SK-MEL-5 (cell line): ENCODE data around the gene RASL12. TPM values are rescaled to one million over a fixed set of nuclear protein-coding genes. Genes with fewer than 3 reads are reported as not detected.

Experiments
- DNase-seq: peaks from one replicate; pipeline ENCODE4 v3.0.0-alpha.2; 2016; ENCODE audit warnings: low read depth, low spot score
- in situ Hi-C: cut with HindIII; loops from 2 replicates; pipeline ENCODE4 v1.10.0; 2016; ENCODE audit warnings: low sequenced_read_pairs, high pct_unique_total_duplicates, low pct_unique_long_range_greater_than_20kb
- total RNA-seq: library from RNA; depleted of rRNA; stranded (reverse); fragments of >200 nt; shearing (Covaris generic); gene quantifications from 2 replicates; pipeline ENCODE4 v1.2.3, GENCODE V29; 2014

The RASL12 gene
- total RNA-seq, 1 experiment from 2014 or later = not detected

- in situ Hi-C loops = no loop called here
- DNase-seq = no peak
Measured at GRCh38 chr15:65062061-65062460, 5.7 kb downstream of the RASL12 start.

GRCh38 chr15:65060641-65061397, 7.0 kb downstream of the RASL12 start:
- in situ Hi-C loops = no loop called here
- no peak for DNase-seq

GRCh38 chr15:65059931-65060596, 7.7 kb downstream of the RASL12 start:
- in situ Hi-C loops = no loop called here
- DNase-seq = no peak

GRCh38 chr15:65059369-65059750, 8.4 kb downstream of the RASL12 start:
- in situ Hi-C loops = no loop called here
- DNase-seq = no peak

GRCh38 chr15:65058394-65059368, 9.1 kb downstream of the RASL12 start:
- in situ Hi-C loops = no loop called here
- no peak for DNase-seq

- in situ Hi-C loops = no loop called here
- no peak for DNase-seq
Measured at GRCh38 chr15:65057549-65057940, 10.2 kb downstream of the RASL12 start.

- no peak for DNase-seq
- in situ Hi-C loops = no loop called here
Measured at GRCh38 chr15:65056868-65057548, 10.8 kb downstream of the RASL12 start.

- in situ Hi-C loops = no loop called here
- DNase-seq = no peak
Measured at GRCh38 chr15:65056106-65056505, 11.7 kb downstream of the RASL12 start.

- no peak for DNase-seq
- in situ Hi-C loops = no loop called here
Measured at GRCh38 chr15:65055201-65055870, 12.5 kb downstream of the RASL12 start.

- peak; percentile 80 for DNase-seq
- in situ Hi-C loops = no loop called here
Measured at GRCh38 chr15:65054333-65055200, 13.2 kb downstream of the RASL12 start.

- in situ Hi-C loops = no loop called here
Measured at GRCh38 chr15:65052956-65053355, 14.8 kb downstream of the RASL12 start.

GRCh38 chr15:65051266-65051665, 16.5 kb downstream of the RASL12 start:
- DNase-seq = no peak
- in situ Hi-C loops = no loop called here

More at GRCh38 chr15:65052956-65053355, 14.8 kb downstream of the RASL12 start:
- DNase-seq = no peak

- no peak for DNase-seq
- in situ Hi-C loops = no loop called here
Measured at GRCh38 chr15:65050270-65050669, 17.5 kb downstream of the RASL12 start.

- in situ Hi-C loops = no loop called here
- peak; percentile 95 for DNase-seq
Measured at GRCh38 chr15:65049418-65049840, 18.4 kb downstream of the RASL12 start.

- no peak for DNase-seq
- in situ Hi-C loops = no loop called here
Measured at GRCh38 chr15:65048241-65048640, 19.6 kb downstream of the RASL12 start.
